Measurements from ENCODE around the gene CRB1.

The CRB1 gene

DNA sequence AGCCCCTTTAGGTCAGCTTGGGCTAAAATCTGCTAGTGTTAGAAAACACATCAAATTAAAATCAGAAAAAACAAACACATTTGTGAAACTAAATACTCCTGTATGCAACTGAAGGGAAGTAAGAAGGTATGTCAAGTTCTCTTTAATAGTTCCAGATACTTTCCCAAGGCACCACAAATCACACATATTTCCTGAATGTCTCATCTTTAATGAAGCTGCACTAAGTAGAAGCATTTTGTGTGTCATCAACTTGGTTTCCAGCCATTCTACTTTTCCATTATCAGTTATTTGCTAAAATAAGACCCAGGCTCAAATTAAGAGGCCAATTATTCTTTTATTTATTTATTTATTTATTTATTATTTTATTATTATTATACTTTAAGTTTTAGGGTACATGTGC is 34.7 kb downstream of the CRB1 start:
- Histone ChIP-seq H3K4me2 (ENCODE audit: insufficient read depth, low read length) (no peak overlapping the region), H3K79me2 (ENCODE audit: insufficient read depth, low read length) (no peaks in the 10 kb centered on the region), H3K4me3 (ENCODE audit: low read depth in 1 of 2, low read length in 2 of 2) (no peak overlapping the region), H3K9me3 (ENCODE audit: insufficient read depth, low read length, severe bottlenecking) (no peaks in the 10 kb centered on the region), H4K20me1 (ENCODE audit: insufficient read depth, low read length) (no peaks in the 10 kb centered on the region), H3K9ac (ENCODE audit: low read depth, low read length) (no peak overlapping the region), H3K36me3 (ENCODE audit: insufficient read depth, low read length) (no peaks in the 10 kb centered on the region), H3K27me3 (ENCODE audit: insufficient read depth, low read length, poor library complexity) (no peaks in the 10 kb centered on the region), H3K27ac (ENCODE audit: low read length) (no peak overlapping the region), H2AFZ (ENCODE audit: low read depth, low read length) (no peak overlapping the region), H3K4me1 (ENCODE audit: insufficient read depth, low read length) (no peaks in the 10 kb centered on the region)
- TF ChIP-seq, protein P1, sequence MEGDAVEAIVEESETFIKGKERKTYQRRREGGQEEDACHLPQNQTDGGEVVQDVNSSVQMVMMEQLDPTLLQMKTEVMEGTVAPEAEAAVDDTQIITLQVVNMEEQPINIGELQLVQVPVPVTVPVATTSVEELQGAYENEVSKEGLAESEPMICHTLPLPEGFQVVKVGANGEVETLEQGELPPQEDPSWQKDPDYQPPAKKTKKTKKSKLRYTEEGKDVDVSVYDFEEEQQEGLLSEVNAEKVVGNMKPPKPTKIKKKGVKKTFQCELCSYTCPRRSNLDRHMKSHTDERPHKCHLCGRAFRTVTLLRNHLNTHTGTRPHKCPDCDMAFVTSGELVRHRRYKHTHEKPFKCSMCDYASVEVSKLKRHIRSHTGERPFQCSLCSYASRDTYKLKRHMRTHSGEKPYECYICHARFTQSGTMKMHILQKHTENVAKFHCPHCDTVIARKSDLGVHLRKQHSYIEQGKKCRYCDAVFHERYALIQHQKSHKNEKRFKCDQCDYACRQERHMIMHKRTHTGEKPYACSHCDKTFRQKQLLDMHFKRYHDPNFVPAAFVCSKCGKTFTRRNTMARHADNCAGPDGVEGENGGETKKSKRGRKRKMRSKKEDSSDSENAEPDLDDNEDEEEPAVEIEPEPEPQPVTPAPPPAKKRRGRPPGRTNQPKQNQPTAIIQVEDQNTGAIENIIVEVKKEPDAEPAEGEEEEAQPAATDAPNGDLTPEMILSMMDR (IDR thresholded peaks at IDR 0.05; ENCODE audit: borderline replicate concordance, extremely low read depth, low read length, poor library complexity, severe bottlenecking), result no peak
- TF ChIP-seq EZH2 (IDR thresholded peaks at IDR 0.05; ENCODE audit: borderline replicate concordance, low read depth, low read length, severe bottlenecking), result no peak
- DNase-seq (no peak), ATAC-seq (ENCODE audit: insufficient read depth, low read depth) (no peak)

DNA sequence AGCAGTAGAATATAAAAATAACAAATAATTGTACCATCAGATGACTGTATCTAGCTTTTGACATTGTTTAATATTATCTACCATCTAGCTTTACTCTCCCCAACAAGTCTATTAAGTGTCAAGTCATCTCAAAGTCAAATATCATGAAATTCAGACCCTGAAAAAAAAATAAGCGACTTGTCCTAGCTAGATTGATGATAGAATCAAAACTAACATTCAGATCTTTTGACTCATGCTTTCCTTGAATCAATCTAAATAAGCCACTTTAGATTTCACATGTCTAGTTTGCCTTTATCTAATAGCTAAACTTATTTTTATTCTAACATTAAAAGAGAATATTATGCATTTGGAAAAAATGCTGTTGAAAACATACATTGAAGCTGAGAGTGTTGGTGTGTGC is 35.4 kb downstream of the CRB1 start:
- DNase-seq (no peak), ATAC-seq (ENCODE audit: insufficient read depth, low read depth) (no peak)
- H3K4me2 ChIP-seq (ENCODE audit: insufficient read depth, low read length), result no peak overlapping the region
- no peaks in the 10 kb centered on the region for H3K9me3 ChIP-seq (ENCODE audit: insufficient read depth, low read length, severe bottlenecking)
- H4K20me1 ChIP-seq (ENCODE audit: insufficient read depth, low read length), result no peaks in the 10 kb centered on the region
- H2AFZ ChIP-seq (ENCODE audit: low read depth, low read length), result no peak overlapping the region
- H3K4me3 ChIP-seq (ENCODE audit: low read depth in 1 of 2, low read length in 2 of 2), result no peak overlapping the region
- no peak overlapping the region for H3K9ac ChIP-seq (ENCODE audit: low read depth, low read length)
- no peaks in the 10 kb centered on the region for H3K36me3 ChIP-seq (ENCODE audit: insufficient read depth, low read length)
- no peaks in the 10 kb centered on the region for H3K4me1 ChIP-seq (ENCODE audit: insufficient read depth, low read length)
- no peaks in the 10 kb centered on the region for H3K79me2 ChIP-seq (ENCODE audit: insufficient read depth, low read length)
- H3K27ac ChIP-seq (ENCODE audit: low read length), result no peak overlapping the region
- no peaks in the 10 kb centered on the region for H3K27me3 ChIP-seq (ENCODE audit: insufficient read depth, low read length, poor library complexity)
- TF ChIP-seq EZH2 (IDR thresholded peaks at IDR 0.05; ENCODE audit: borderline replicate concordance, low read depth, low read length, severe bottlenecking), result no peak
- TF ChIP-seq, protein P1 (IDR thresholded peaks at IDR 0.05; ENCODE audit: borderline replicate concordance, extremely low read depth, low read length, poor library complexity, severe bottlenecking), result no peak

DNA sequence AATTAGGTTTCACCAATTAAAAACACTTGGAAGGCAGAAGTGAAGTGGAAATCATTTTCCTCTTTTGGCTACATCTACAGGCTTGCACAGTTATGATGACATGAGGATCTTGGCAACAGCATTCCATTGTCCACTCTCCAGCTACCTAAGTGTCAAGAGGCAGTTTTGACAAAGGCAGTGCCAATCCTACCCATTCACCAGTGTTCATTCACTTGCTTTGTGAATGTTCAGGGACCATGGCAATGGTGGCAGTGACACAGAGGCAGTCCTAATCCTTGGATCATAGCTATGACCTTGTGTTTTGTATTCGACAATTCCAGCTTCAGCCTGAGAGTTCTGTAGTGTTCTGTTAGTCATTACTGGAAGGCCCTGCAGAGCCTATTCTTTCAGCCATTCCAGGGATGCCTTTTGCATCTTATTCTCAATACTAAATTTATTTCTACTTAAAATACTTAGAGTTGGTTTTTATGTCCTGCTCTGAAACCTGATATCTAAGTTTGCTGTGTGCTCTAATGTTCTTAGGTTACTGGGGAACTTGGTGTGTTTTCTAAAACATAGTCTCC is 36.7 kb downstream of the CRB1 start:
- Histone ChIP-seq H3K9me3 (ENCODE audit: insufficient read depth, low read length, severe bottlenecking) (no peaks in the 10 kb centered on the region), H3K27ac (ENCODE audit: low read length) (no peak overlapping the region), H4K20me1 (ENCODE audit: insufficient read depth, low read length) (no peaks in the 10 kb centered on the region), H3K4me3 (ENCODE audit: low read depth in 1 of 2, low read length in 2 of 2) (no peak overlapping the region), H3K79me2 (ENCODE audit: insufficient read depth, low read length) (no peaks in the 10 kb centered on the region), H3K4me1 (ENCODE audit: insufficient read depth, low read length) (no peaks in the 10 kb centered on the region), H3K27me3 (ENCODE audit: insufficient read depth, low read length, poor library complexity) (no peaks in the 10 kb centered on the region), H3K9ac (ENCODE audit: low read depth, low read length) (no peak overlapping the region), H3K4me2 (ENCODE audit: insufficient read depth, low read length) (no peak overlapping the region), H3K36me3 (ENCODE audit: insufficient read depth, low read length) (no peaks in the 10 kb centered on the region), H2AFZ (ENCODE audit: low read depth, low read length) (no peak overlapping the region)
- no peak for TF ChIP-seq EZH2 (IDR thresholded peaks at IDR 0.05; ENCODE audit: borderline replicate concordance, low read depth, low read length, severe bottlenecking)
- TF ChIP-seq, protein P1 (IDR thresholded peaks at IDR 0.05; ENCODE audit: borderline replicate concordance, extremely low read depth, low read length, poor library complexity, severe bottlenecking), result no peak
- no peak for DNase-seq
- ATAC-seq (ENCODE audit: insufficient read depth, low read depth), result no peak

DNA sequence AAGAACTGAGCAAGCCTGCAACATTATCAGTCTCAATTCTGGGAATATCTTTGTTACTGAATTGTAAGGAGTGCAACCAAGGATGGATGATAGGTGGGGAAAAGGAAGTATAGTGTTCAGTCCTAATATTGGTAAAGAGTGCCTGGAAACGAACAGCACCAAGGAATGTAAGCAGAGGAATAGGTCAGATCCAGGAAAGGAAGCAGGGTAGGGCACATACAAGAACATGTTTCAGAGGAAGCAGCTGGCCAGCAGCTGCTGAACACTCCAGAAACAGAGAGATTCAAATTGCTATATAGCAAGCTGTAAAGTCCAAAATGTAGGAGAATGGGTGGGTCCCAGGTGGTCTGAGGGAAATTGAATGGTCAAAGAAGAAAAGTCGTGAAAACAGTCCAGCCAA is 37.9 kb downstream of the CRB1 start:
- ATAC-seq (ENCODE audit: insufficient read depth, low read depth) (no peak), DNase-seq (no peak)
- Histone ChIP-seq H3K9ac (ENCODE audit: low read depth, low read length) (no peak overlapping the region), H3K36me3 (ENCODE audit: insufficient read depth, low read length) (no peaks in the 10 kb centered on the region), H4K20me1 (ENCODE audit: insufficient read depth, low read length) (no peaks in the 10 kb centered on the region), H3K27me3 (ENCODE audit: insufficient read depth, low read length, poor library complexity) (no peaks in the 10 kb centered on the region), H3K27ac (ENCODE audit: low read length) (no peak overlapping the region), H3K9me3 (ENCODE audit: insufficient read depth, low read length, severe bottlenecking) (no peaks in the 10 kb centered on the region), H3K4me1 (ENCODE audit: insufficient read depth, low read length) (no peaks in the 10 kb centered on the region), H3K79me2 (ENCODE audit: insufficient read depth, low read length) (no peaks in the 10 kb centered on the region), H3K4me3 (ENCODE audit: low read depth in 1 of 2, low read length in 2 of 2) (no peak overlapping the region), H2AFZ (ENCODE audit: low read depth, low read length) (no peak overlapping the region), H3K4me2 (ENCODE audit: insufficient read depth, low read length) (no peak overlapping the region)
- TF ChIP-seq, protein P1 (IDR thresholded peaks at IDR 0.05; ENCODE audit: borderline replicate concordance, extremely low read depth, low read length, poor library complexity, severe bottlenecking), result no peak
- no peak for TF ChIP-seq EZH2 (IDR thresholded peaks at IDR 0.05; ENCODE audit: borderline replicate concordance, low read depth, low read length, severe bottlenecking)
